Umbilical cord (tissue), 2 donors: ENCODE measurements around the gene CTNNA3. TPM values are rescaled to one million over a fixed set of nuclear protein-coding genes. Genes with fewer than 3 reads are reported as not detected.

Experiments
- DNase-seq: peaks from one replicate; pipeline ENCODE4 v3.0.0-alpha.2; 2015; ENCODE audit warnings: low spot score
- total RNA-seq: library from RNA; depleted of rRNA; stranded (reverse); fragments of >200 nt; gene quantifications from one replicate; pipeline ENCODE4 v1.2.3, GENCODE V29; 2014; ENCODE audit warnings: low replicate concordance; ENCODE audit not compliant: insufficient read depth

The CTNNA3 gene
- total RNA-seq, 1 donor from 2014 or later: 32.7 TPM

GRCh38 chr10:67666416-67667034, 29.5 kb downstream of the CTNNA3 start:
- peak; percentile 66 for DNase-seq

GRCh38 chr10:67665491-67665890, 30.5 kb downstream of the CTNNA3 start:
- peak; percentile 28 for DNase-seq

- peak; percentile 51 for DNase-seq
Observed at GRCh38 chr10:67664942-67665341, 31.1 kb downstream of the CTNNA3 start.

- DNase-seq: no peak
Observed at GRCh38 chr10:67663449-67664087, 32.4 kb downstream of the CTNNA3 start.

GRCh38 chr10:67662415-67662814, 33.6 kb downstream of the CTNNA3 start:
- no peak for DNase-seq

- DNase-seq: no peak
Observed at GRCh38 chr10:67659497-67659896, 36.5 kb downstream of the CTNNA3 start.

- no peak for DNase-seq
Observed at GRCh38 chr10:67657775-67658174, 38.2 kb downstream of the CTNNA3 start.

- no peak for DNase-seq
Observed at GRCh38 chr10:67650558-67650957, 45.4 kb downstream of the CTNNA3 start.

GRCh38 chr10:67648613-67649229, 47.3 kb downstream of the CTNNA3 start:
- DNase-seq: no peak

- peak; percentile 78 for DNase-seq
Observed at GRCh38 chr10:67630904-67631303, 65.1 kb downstream of the CTNNA3 start.

GRCh38 chr10:67629461-67629971, 66.5 kb downstream of the CTNNA3 start:
- DNase-seq: peak; percentile 48

- no peak for DNase-seq
Observed at GRCh38 chr10:67622984-67623383, 73.0 kb downstream of the CTNNA3 start.

GRCh38 chr10:67622511-67622910, 73.5 kb downstream of the CTNNA3 start:
- peak; percentile 14 for DNase-seq

GRCh38 chr10:67621834-67622233, 74.2 kb downstream of the CTNNA3 start:
- no peak for DNase-seq

GRCh38 chr10:67618116-67618515, 77.9 kb downstream of the CTNNA3 start:
- DNase-seq: peak; percentile 71

- peak; percentile 5 for DNase-seq
Observed at GRCh38 chr10:67612577-67613537, 83.1 kb downstream of the CTNNA3 start.

GRCh38 chr10:67612176-67612575, 83.8 kb downstream of the CTNNA3 start:
- peak; percentile 67 for DNase-seq

GRCh38 chr10:67609996-67610793, 85.8 kb downstream of the CTNNA3 start:
- peak; percentile 14 for DNase-seq

GRCh38 chr10:67608001-67608400, 88.0 kb downstream of the CTNNA3 start:
- no peak for DNase-seq

- no peak for DNase-seq
Observed at GRCh38 chr10:67607472-67607871, 88.5 kb downstream of the CTNNA3 start.

- DNase-seq: peak; percentile 8
Observed at GRCh38 chr10:67606572-67606971, 89.4 kb downstream of the CTNNA3 start.
